ENCODE results near the gene PIM3. TPM values are rescaled to one million over a fixed set of nuclear protein-coding genes. Genes with fewer than 3 reads are reported as not detected.
"Not testable (repeated sequence)": the region's sequence is repeated elsewhere in the genome, so short reads cannot be mapped to it uniquely, and the experiment has no call there.

PIM3 gene
- total RNA-seq, 2 donors from 2014 or later: 227 to 241 TPM

GRCh38 chr22:49976439-49977175, 16.0 kb downstream of the PIM3 start:
- peaks cover 5% of the 10 kb centered on the region for H3K9me3 ChIP-seq (ENCODE audit: control insufficient read depth, low read length, poor library complexity, severe bottlenecking)
- H3K36me3 Mint-ChIP-seq (ENCODE audit: low read depth): no peaks in the 10 kb centered on the region
- peak; percentile 79 for ATAC-seq
- H3K27ac Mint-ChIP-seq: peak overlapping the region; percentile 41
- H3K4me1 Mint-ChIP-seq: peaks cover 13% of the 10 kb centered on the region
- peak overlapping the region; percentile 63 for H3K4me3 Mint-ChIP-seq
- DNase-seq: peak in 1 of 3 donors; percentile 39
- no peaks in the 10 kb centered on the region for H3K27me3 Mint-ChIP-seq

DNA sequence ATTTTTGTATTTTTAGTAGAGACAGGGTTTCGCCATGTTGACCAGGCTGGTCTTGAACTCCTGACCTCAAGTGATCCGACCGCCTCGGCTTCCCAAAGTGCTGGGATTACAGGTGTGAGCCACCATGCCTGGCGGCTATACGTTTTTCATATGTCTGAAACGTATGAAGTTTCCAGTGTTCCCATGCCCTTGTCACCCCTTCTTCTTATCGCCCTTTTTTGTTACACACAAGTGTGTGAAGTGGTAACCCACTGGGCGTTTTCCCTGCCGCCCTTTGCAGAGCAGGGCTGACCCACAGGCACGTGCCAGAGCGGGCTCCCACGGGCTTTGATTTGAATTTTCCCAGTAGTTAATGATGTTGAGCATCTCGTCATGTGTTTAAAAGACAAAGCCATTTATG, 17.0 kb downstream of the PIM3 start:
- Mint-ChIP-seq H3K27ac (no peak overlapping the region), H3K4me1 (peaks cover 13% of the 10 kb centered on the region), H3K36me3 (ENCODE audit: low read depth) (no peaks in the 10 kb centered on the region), H3K4me3 (no peak overlapping the region), H3K27me3 (no peaks in the 10 kb centered on the region)
- ATAC-seq: no peak
- H3K9me3 ChIP-seq (ENCODE audit: control insufficient read depth, low read length, poor library complexity, severe bottlenecking): peaks cover 5% of the 10 kb centered on the region
- DNase-seq: no peak

DNA sequence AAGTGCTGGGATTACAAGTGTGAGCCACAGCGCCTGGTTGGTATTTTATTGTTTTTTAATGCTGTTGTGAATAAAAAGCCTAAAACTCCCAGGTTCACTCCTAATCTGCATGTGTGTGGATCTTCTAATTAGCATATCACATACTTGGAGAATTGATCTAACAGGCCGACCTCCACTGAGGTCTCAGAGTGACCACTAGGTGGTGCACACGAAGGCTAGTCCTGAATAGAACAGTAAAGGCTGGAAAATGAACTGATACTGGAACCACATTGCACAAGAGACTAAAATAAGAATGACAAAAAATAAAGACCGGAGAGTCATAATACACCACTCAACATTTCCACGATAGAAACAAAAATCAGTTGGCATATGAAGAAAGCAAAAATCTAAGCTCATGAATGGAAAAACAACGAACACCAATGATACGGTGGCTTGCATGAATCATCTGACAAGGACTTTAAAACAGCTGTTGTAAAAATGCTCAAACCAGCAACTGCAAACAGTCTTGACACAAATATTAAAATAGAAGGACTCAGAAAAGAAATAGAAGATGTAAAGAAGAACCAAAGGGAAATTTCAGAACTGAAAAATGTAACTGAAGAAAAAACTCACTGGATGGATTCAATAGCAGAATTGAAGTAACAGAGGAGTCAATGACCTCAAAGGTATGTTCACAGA, 19.2 kb downstream of the PIM3 start:
- Mint-ChIP-seq H3K4me3 (no peak overlapping the region), H3K4me1 (peaks cover 15% of the 10 kb centered on the region), H3K36me3 (ENCODE audit: low read depth) (no peaks in the 10 kb centered on the region), H3K27me3 (peaks cover 5% of the 10 kb centered on the region), H3K27ac (no peak overlapping the region)
- H3K9me3 ChIP-seq (ENCODE audit: control insufficient read depth, low read length, poor library complexity, severe bottlenecking): peaks cover 5% of the 10 kb centered on the region
- DNase-seq (no peak), ATAC-seq (no peak)

DNA sequence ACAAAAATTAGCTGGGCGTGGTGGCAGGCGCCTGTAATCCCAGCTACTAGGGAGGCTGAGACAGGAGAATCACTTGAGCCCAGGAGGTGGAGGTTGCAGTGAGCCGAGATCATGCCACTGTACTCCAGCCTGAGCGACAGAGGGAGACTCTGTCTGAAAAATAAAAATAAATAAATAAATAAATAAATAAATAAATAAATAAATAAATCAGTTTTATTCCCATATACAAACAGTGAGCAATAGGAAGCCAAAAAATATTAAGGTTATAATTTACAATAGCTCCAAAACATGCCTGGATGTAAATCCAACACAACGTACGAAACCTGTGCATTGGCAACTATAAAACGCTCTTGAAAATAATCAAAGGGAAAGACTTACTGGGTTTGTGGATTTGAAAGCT, 21.2 kb downstream of the PIM3 start:
- H3K4me3 Mint-ChIP-seq, H3K27ac Mint-ChIP-seq: not testable (repeated sequence)

GRCh38 chr22:49983148-49984042, 22.8 kb downstream of the PIM3 start:
- ATAC-seq: peak; percentile 85
- H3K4me1 Mint-ChIP-seq: peaks cover 3% of the 10 kb centered on the region

More for the DNA sequence above, 21.2 kb downstream of the PIM3 start:
- not testable (repeated sequence) for H3K9me3 ChIP-seq (ENCODE audit: control insufficient read depth, low read length, poor library complexity, severe bottlenecking); H3K36me3 Mint-ChIP-seq (ENCODE audit: low read depth); DNase-seq; H3K27me3 Mint-ChIP-seq; H3K4me1 Mint-ChIP-seq; ATAC-seq

GRCh38 chr22:49986325-49986724, 25.8 kb downstream of the PIM3 start:
- Mint-ChIP-seq H3K4me1 (peaks cover 3% of the 10 kb centered on the region), H3K36me3 (ENCODE audit: low read depth) (peaks cover 2% of the 10 kb centered on the region), H3K27ac (no peak overlapping the region), H3K4me3 (no peak overlapping the region), H3K27me3 (peaks cover 5% of the 10 kb centered on the region)
- DNase-seq: no peak
- H3K9me3 ChIP-seq (ENCODE audit: control insufficient read depth, low read length, poor library complexity, severe bottlenecking): peaks cover 3% of the 10 kb centered on the region
- no peak for ATAC-seq

More at GRCh38 chr22:49983148-49984042, 22.8 kb downstream of the PIM3 start:
- Mint-ChIP-seq H3K4me3 (no peak overlapping the region), H3K27me3 (peaks cover 5% of the 10 kb centered on the region), H3K36me3 (ENCODE audit: low read depth) (no peaks in the 10 kb centered on the region), H3K27ac (no peak overlapping the region)
- H3K9me3 ChIP-seq (ENCODE audit: control insufficient read depth, low read length, poor library complexity, severe bottlenecking): peaks cover 8% of the 10 kb centered on the region
- DNase-seq: peak in 1 of 3 donors; percentile 41

DNA sequence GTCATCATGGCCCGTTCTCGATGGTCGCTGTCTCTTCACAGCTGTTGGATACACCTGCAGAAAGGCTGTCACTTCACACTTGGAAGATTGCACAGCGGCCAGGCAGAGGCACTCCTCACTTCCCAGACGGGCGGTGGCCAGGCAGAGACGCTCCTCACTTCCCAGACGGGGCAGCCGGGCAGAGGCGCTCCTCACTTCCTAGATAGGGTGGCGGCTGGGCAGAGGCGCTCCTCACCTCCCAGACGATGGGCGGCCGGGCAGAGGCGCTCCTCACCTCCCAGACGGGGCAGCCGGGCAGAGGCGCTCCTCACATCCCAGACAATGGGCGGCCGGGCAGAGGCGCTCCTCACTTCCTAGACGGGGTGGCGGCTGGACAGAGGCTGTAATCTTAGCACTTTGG, 29.3 kb downstream of the PIM3 start:
- not testable (repeated sequence) for H3K9me3 ChIP-seq (ENCODE audit: control insufficient read depth, low read length, poor library complexity, severe bottlenecking); H3K27ac Mint-ChIP-seq; H3K27me3 Mint-ChIP-seq; DNase-seq; H3K4me3 Mint-ChIP-seq; H3K36me3 Mint-ChIP-seq (ENCODE audit: low read depth); H3K4me1 Mint-ChIP-seq; ATAC-seq

DNA sequence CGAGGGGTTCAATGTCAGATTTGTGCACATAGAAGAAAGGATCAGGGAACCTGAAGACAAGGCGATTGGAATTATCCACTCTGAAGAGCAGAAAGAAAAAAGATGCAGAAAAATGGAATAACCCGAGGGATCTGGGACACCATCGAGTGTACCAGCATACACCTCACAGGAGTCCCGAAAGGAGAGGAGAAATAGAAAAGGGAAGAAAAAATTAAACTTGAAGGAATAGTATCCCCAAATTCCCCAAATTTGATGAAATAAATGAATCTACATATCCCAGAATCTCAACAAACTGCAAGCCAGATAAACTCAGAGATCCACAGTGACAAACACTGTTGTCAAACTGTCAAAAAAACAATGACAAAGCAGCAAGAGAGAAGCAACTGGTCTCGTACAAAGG, 30.6 kb downstream of the PIM3 start:
- H3K36me3 Mint-ChIP-seq (ENCODE audit: low read depth): peaks cover 2% of the 10 kb centered on the region
- H3K27me3 Mint-ChIP-seq: no peaks in the 10 kb centered on the region
- peaks cover 3% of the 10 kb centered on the region for H3K4me1 Mint-ChIP-seq
- no peak for ATAC-seq
- H3K4me3 Mint-ChIP-seq: no peak overlapping the region
- H3K9me3 ChIP-seq (ENCODE audit: control insufficient read depth, low read length, poor library complexity, severe bottlenecking): no peaks in the 10 kb centered on the region
- no peak overlapping the region for H3K27ac Mint-ChIP-seq
- no peak for DNase-seq

- no peaks in the 10 kb centered on the region for H3K27me3 Mint-ChIP-seq
- peaks cover 2% of the 10 kb centered on the region for H3K36me3 Mint-ChIP-seq (ENCODE audit: low read depth)
- H3K27ac Mint-ChIP-seq: peak overlapping the region; percentile 19
- DNase-seq (no peak), ATAC-seq (no peak)
- peaks cover 3% of the 10 kb centered on the region for H3K4me1 Mint-ChIP-seq
- H3K4me3 Mint-ChIP-seq: no peak overlapping the region
- H3K9me3 ChIP-seq (ENCODE audit: control insufficient read depth, low read length, poor library complexity, severe bottlenecking): no peaks in the 10 kb centered on the region
Observed at GRCh38 chr22:49991907-49992533, 31.4 kb downstream of the PIM3 start.

DNA sequence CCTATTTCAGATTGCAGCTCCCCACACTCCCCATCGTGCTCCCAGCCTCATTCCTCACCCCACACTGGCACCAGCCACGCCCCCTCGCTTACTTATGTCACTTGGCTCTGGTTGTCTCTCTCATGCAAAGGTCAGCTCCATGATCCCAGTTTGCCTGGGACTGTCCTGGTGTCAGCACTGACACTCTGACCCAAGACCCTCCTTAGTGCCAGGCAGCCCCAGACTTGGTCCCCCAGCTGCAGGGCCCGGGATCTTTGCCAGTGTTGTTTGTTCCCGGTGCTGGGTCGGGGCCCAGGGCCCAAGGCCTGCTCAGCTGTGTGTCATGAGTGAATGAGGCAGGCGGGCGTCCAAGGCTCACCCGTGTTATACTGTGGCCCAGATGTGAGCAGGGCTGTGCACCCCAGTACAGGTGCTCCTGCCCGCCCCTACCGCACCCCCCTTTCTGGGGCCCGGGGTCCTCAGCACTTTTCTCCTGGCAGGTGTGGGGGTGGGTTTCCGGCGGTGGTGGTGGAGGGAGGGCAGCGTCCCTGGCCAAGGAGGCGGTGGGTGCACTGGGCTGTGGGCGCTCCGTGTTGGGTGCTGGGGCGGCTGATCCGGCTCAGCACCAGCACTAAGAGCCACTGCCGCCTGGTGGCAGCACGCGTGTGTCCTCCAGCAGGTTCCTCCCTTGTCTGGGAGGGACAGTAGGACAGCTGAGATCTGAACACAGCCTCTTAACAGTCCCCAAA, 32.5 kb downstream of the PIM3 start:
- Mint-ChIP-seq H3K4me1 (peaks cover 3% of the 10 kb centered on the region), H3K36me3 (ENCODE audit: low read depth) (peaks cover 2% of the 10 kb centered on the region), H3K4me3 (no peak overlapping the region), H3K27me3 (no peaks in the 10 kb centered on the region), H3K27ac (peak overlapping the region; percentile 19)
- ATAC-seq (peak; percentile 95), DNase-seq (peak in 2 of 3 donors; percentile 48 to 57)
- no peaks in the 10 kb centered on the region for H3K9me3 ChIP-seq (ENCODE audit: control insufficient read depth, low read length, poor library complexity, severe bottlenecking)

GRCh38 chr22:49993649-49994360, 33.2 kb downstream of the PIM3 start:
- H3K9me3 ChIP-seq (ENCODE audit: control insufficient read depth, low read length, poor library complexity, severe bottlenecking): no peaks in the 10 kb centered on the region
- no peak overlapping the region for H3K27ac Mint-ChIP-seq
- H3K27me3 Mint-ChIP-seq: no peaks in the 10 kb centered on the region
- no peak for ATAC-seq
- no peak overlapping the region for H3K4me3 Mint-ChIP-seq
- H3K36me3 Mint-ChIP-seq (ENCODE audit: low read depth): no peaks in the 10 kb centered on the region
- H3K4me1 Mint-ChIP-seq: peaks cover 3% of the 10 kb centered on the region
- no peak for DNase-seq

Data from T-helper 17 cell (primary cell).